Type B pancreatic cell (in vitro differentiated cells): ENCODE results near the gene NDUFS4. TPM values are rescaled to one million over a fixed set of nuclear protein-coding genes. Genes with fewer than 3 reads are reported as not detected.
"Not testable (repeated sequence)": the region's sequence is repeated elsewhere in the genome, so short reads cannot be mapped to it uniquely, and the experiment has no call there.

ENCODE experiments used
- DNase-seq: peaks from one replicate; pipeline ENCODE4 v3.0.0; 2021; ENCODE audit warnings: mixed read lengths; ENCODE audit not compliant: unreplicated experiment; ENCODE audit errors: extremely low spot score
- H3K27ac Mint-ChIP-seq: 2 replicates; pipeline ENCODE4 v1.8.0; 2021; ENCODE audit warnings: mild to moderate bottlenecking, mixed read lengths
- H3K27me3 Mint-ChIP-seq: 2 replicates; pipeline ENCODE4 v1.8.0; 2021; ENCODE audit warnings: mixed read lengths
- H3K36me3 Mint-ChIP-seq: 2 replicates; pipeline ENCODE4 v1.8.0; 2021; ENCODE audit warnings: mixed read lengths
- H3K4me1 Mint-ChIP-seq: one replicate; pipeline ENCODE4 v1.8.0; 2021; ENCODE audit warnings: mixed read lengths; ENCODE audit not compliant: unreplicated experiment
- H3K4me3 Mint-ChIP-seq: 2 replicates; pipeline ENCODE4 v1.8.0; 2021; ENCODE audit warnings: mild to moderate bottlenecking, mixed read lengths
- H3K9me3 Mint-ChIP-seq: 2 replicates; pipeline ENCODE4 v1.8.0; 2021; ENCODE audit warnings: mixed read lengths
- CTCF ChIP-seq: fragments of 200-600 bp; sonication (generic); conservative IDR thresholded peaks from 2 replicates; pipeline ENCODE4 v1.5.0; 2021; ENCODE audit warnings: antibody characterized with exemption, mild to moderate bottlenecking
- total RNA-seq: library from RNA; stranded (reverse); gene quantifications from 2 replicates; pipeline ENCODE4 v1.2.1, GENCODE V29; 2021; ENCODE audit warnings: low replicate concordance

NDUFS4 gene
- total RNA-seq, 1 donor from 2014 or later: 73.4 TPM

GRCh38 chr5:53604309-53604708 is 43.9 kb downstream of the NDUFS4 start:
- Mint-ChIP-seq H3K9me3 (no peaks in the 10 kb centered on the region), H3K27ac (no peak overlapping the region), H3K4me3 (no peak overlapping the region), H3K36me3 (peaks cover 32% of the 10 kb centered on the region), H3K27me3 (no peaks in the 10 kb centered on the region), H3K4me1 (peaks cover 4% of the 10 kb centered on the region)
- no peak for TF ChIP-seq CTCF
- DNase-seq: no peak

- H3K9me3 Mint-ChIP-seq: no peaks in the 10 kb centered on the region
- peaks cover 4% of the 10 kb centered on the region for H3K4me1 Mint-ChIP-seq
- DNase-seq: no peak
- peaks cover 28% of the 10 kb centered on the region for H3K36me3 Mint-ChIP-seq
- H3K27me3 Mint-ChIP-seq: no peaks in the 10 kb centered on the region
- TF ChIP-seq CTCF: no peak
- no peak overlapping the region for H3K4me3 Mint-ChIP-seq
- H3K27ac Mint-ChIP-seq: no peak overlapping the region
These were observed 47.4 kb downstream of the NDUFS4 start for GRCh38 chr5:53607886-53608285.

GRCh38 chr5:53608897-53609296 is 48.5 kb downstream of the NDUFS4 start:
- not testable (repeated sequence) for H3K4me1 Mint-ChIP-seq, H3K9me3 Mint-ChIP-seq, DNase-seq, H3K4me3 Mint-ChIP-seq, H3K27ac Mint-ChIP-seq, H3K27me3 Mint-ChIP-seq
- peaks cover 28% of the 10 kb centered on the region for H3K36me3 Mint-ChIP-seq

- peaks cover 5% of the 10 kb centered on the region for H3K36me3 Mint-ChIP-seq
- H3K4me1 Mint-ChIP-seq: no peaks in the 10 kb centered on the region
- no peak overlapping the region for H3K4me3 Mint-ChIP-seq
- H3K9me3 Mint-ChIP-seq: no peaks in the 10 kb centered on the region
- no peak overlapping the region for H3K27ac Mint-ChIP-seq
- H3K27me3 Mint-ChIP-seq: no peaks in the 10 kb centered on the region
- no peak for DNase-seq
- no peak for TF ChIP-seq CTCF
These were observed 52.6 kb downstream of the NDUFS4 start for GRCh38 chr5:53613061-53613460.

GRCh38 chr5:53613536-53613935 is 53.1 kb downstream of the NDUFS4 start:
- no peaks in the 10 kb centered on the region for H3K27me3 Mint-ChIP-seq
- DNase-seq: no peak
- no peak for TF ChIP-seq CTCF
- H3K4me3 Mint-ChIP-seq: no peak overlapping the region
- no peaks in the 10 kb centered on the region for H3K4me1 Mint-ChIP-seq
- no peaks in the 10 kb centered on the region for H3K9me3 Mint-ChIP-seq
- H3K27ac Mint-ChIP-seq: no peak overlapping the region
- peaks cover 5% of the 10 kb centered on the region for H3K36me3 Mint-ChIP-seq

- Mint-ChIP-seq H3K27ac (no peak overlapping the region), H3K36me3 (no peaks in the 10 kb centered on the region), H3K9me3 (no peaks in the 10 kb centered on the region), H3K4me1 (no peaks in the 10 kb centered on the region), H3K27me3 (no peaks in the 10 kb centered on the region), H3K4me3 (no peak overlapping the region)
- no peak for DNase-seq
- no peak for TF ChIP-seq CTCF
These were observed 54.0 kb downstream of the NDUFS4 start for GRCh38 chr5:53614376-53614885.
